HL-60/S4 treated with retinoic acid at 250 ng/mL for 4 days and 3 days (cell line): Measurements from ENCODE around the gene USP9X.
"Not testable (repeated sequence)": the region's sequence is repeated elsewhere in the genome, so short reads cannot be mapped to it uniquely, and the experiment has no call there.

Experiments
- in situ Hi-C: fragments of 300-500 bp; cut with MboI; formaldehyde crosslinking; loops from 2 replicates; pipeline ENCODE4 v1.7.0; 2022; ENCODE audit warnings: low sequenced_read_pairs

The USP9X gene

GRCh38 chrX:41085878-41086626, 807 bp downstream of the USP9X start:
- in situ Hi-C loops = no loop called here

GRCh38 chrX:41086627-41086932, 1.3 kb downstream of the USP9X start:
- in situ Hi-C loops = no loop called here

- in situ Hi-C loops = no loop called here
Measured at GRCh38 chrX:41087201-41087600, 2.0 kb downstream of the USP9X start.

GRCh38 chrX:41090568-41091238, 5.5 kb downstream of the USP9X start:
- in situ Hi-C loops = no loop called here

GRCh38 chrX:41092776-41093175, 7.5 kb downstream of the USP9X start:
- in situ Hi-C loops = no loop called here

GRCh38 chrX:41095174-41095573, 9.9 kb downstream of the USP9X start:
- in situ Hi-C loops = no loop called here

GRCh38 chrX:41095908-41096307, 10.7 kb downstream of the USP9X start:
- in situ Hi-C loops = no loop called here

GRCh38 chrX:41096339-41096955, 11.2 kb downstream of the USP9X start:
- in situ Hi-C loops = no loop called here

- in situ Hi-C loops = no loop called here
Measured at GRCh38 chrX:41097326-41097725, 12.1 kb downstream of the USP9X start.

- in situ Hi-C loops = no loop called here
Measured at GRCh38 chrX:41100200-41100599, 15.0 kb downstream of the USP9X start.

GRCh38 chrX:41100819-41101218, 15.6 kb downstream of the USP9X start:
- in situ Hi-C loops = no loop called here

GRCh38 chrX:41105005-41105404, 19.8 kb downstream of the USP9X start:
- in situ Hi-C loops = no loop called here

- in situ Hi-C loops = not testable (repeated sequence)
Measured at GRCh38 chrX:41106257-41106656, 21.0 kb downstream of the USP9X start.

GRCh38 chrX:41108007-41108406, 22.8 kb downstream of the USP9X start:
- in situ Hi-C loops = no loop called here

GRCh38 chrX:41108463-41109205, 23.4 kb downstream of the USP9X start:
- in situ Hi-C loops = no loop called here

GRCh38 chrX:41110801-41111625, 25.8 kb downstream of the USP9X start:
- in situ Hi-C loops = no loop called here

- in situ Hi-C loops = not testable (repeated sequence)
Measured at GRCh38 chrX:41115104-41115425, 29.8 kb downstream of the USP9X start.

GRCh38 chrX:41116948-41117347, 31.7 kb downstream of the USP9X start:
- in situ Hi-C loops = no loop called here

- in situ Hi-C loops = no loop called here
Measured at GRCh38 chrX:41118156-41118555, 32.9 kb downstream of the USP9X start.

- in situ Hi-C loops = no loop called here
Measured at GRCh38 chrX:41119803-41120202, 34.6 kb downstream of the USP9X start.

- in situ Hi-C loops = no loop called here
Measured at GRCh38 chrX:41121766-41122165, 36.5 kb downstream of the USP9X start.
